ENCODE results near the gene SELENON.

- TF ChIP-seq, protein P1, sequence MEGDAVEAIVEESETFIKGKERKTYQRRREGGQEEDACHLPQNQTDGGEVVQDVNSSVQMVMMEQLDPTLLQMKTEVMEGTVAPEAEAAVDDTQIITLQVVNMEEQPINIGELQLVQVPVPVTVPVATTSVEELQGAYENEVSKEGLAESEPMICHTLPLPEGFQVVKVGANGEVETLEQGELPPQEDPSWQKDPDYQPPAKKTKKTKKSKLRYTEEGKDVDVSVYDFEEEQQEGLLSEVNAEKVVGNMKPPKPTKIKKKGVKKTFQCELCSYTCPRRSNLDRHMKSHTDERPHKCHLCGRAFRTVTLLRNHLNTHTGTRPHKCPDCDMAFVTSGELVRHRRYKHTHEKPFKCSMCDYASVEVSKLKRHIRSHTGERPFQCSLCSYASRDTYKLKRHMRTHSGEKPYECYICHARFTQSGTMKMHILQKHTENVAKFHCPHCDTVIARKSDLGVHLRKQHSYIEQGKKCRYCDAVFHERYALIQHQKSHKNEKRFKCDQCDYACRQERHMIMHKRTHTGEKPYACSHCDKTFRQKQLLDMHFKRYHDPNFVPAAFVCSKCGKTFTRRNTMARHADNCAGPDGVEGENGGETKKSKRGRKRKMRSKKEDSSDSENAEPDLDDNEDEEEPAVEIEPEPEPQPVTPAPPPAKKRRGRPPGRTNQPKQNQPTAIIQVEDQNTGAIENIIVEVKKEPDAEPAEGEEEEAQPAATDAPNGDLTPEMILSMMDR (IDR thresholded peaks at IDR 0.05 in 4 of 5, conservative IDR thresholded peaks at IDR 0.05 in 1 of 5), result no peak
- peak in 1 of 2 donors; percentile 26 for TF ChIP-seq POLR2A (IDR thresholded peaks at IDR 0.05)
These were observed 20.5 kb downstream of the SELENON start for GRCh38 chr1:25820247-25821111.

All from gastrocnemius medialis (tissue), 4 donors.